Measurements from ENCODE around the gene SHB.

DNA sequence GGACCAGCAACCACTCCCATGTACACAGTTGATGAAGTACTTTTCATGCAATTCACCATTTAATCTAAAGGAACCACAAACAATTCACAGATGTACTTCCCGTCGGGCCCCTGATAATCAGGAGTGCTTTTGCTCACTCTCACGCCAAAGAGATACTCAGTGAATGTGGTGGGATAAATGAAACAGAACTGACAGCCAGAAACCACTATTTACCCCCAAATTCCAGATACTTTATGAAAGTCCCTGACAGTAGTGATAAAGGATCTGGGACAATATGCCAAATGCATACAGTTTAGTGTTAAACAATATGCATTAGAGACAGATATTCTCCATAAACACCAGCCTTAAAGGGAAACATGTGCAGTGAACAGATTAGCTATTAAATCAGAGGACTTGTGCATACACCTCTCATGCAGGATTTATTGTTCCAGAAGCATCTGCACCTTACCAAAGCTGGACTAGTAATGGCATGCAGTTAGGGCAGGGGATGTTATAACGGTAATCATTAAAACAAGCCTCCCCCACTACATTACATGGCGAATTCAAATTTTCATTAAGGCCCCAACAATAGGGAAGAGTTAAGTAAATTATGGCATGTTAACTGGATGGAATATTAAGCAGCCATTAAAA, 91.1 kb downstream of the SHB start:
- TF ChIP-seq, protein P1, sequence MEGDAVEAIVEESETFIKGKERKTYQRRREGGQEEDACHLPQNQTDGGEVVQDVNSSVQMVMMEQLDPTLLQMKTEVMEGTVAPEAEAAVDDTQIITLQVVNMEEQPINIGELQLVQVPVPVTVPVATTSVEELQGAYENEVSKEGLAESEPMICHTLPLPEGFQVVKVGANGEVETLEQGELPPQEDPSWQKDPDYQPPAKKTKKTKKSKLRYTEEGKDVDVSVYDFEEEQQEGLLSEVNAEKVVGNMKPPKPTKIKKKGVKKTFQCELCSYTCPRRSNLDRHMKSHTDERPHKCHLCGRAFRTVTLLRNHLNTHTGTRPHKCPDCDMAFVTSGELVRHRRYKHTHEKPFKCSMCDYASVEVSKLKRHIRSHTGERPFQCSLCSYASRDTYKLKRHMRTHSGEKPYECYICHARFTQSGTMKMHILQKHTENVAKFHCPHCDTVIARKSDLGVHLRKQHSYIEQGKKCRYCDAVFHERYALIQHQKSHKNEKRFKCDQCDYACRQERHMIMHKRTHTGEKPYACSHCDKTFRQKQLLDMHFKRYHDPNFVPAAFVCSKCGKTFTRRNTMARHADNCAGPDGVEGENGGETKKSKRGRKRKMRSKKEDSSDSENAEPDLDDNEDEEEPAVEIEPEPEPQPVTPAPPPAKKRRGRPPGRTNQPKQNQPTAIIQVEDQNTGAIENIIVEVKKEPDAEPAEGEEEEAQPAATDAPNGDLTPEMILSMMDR (CRISPR knock-in tag; IDR thresholded peaks at IDR 0.05) = no peak
- TF ChIP-seq ZNF746 (CRISPR knock-in tag; IDR thresholded peaks at IDR 0.05) (no peak), REPIN1 (CRISPR knock-in tag; IDR thresholded peaks at IDR 0.05; ENCODE audit: borderline replicate concordance, low read depth) (no peak), ARNT (IDR thresholded peaks at IDR 0.05) (no peak)

Measured in HepG2 (cell line).